NCI-H748 (cell line): ENCODE results near the gene ZNF273.
A peak's percentile ranks its signal among the peaks of the same experiment; 100 is the strongest.

ENCODE experiments used
- DNase-seq: peaks from one replicate; lab custom pipeline; 2025; ENCODE audit not compliant: unreplicated experiment; lab: John Stamatoyannopoulos, UW

Gene ZNF273

GRCh38 chr7:64876792-64877713 lies 26.0 kb upstream of the ZNF273 start:
- peak; percentile 94 for DNase-seq

- no peak for DNase-seq
Observed at GRCh38 chr7:64877714-64878610, 25.1 kb upstream of the ZNF273 start.

GRCh38 chr7:64878684-64879083 lies 24.4 kb upstream of the ZNF273 start:
- DNase-seq = no peak

- no peak for DNase-seq
Observed at GRCh38 chr7:64879086-64879730, 23.9 kb upstream of the ZNF273 start.

GRCh38 chr7:64879800-64880199 lies 23.3 kb upstream of the ZNF273 start:
- no peak for DNase-seq

- DNase-seq = no peak
Observed at GRCh38 chr7:64880322-64881297, 22.5 kb upstream of the ZNF273 start.

GRCh38 chr7:64881461-64882287 lies 21.4 kb upstream of the ZNF273 start:
- DNase-seq = no peak

- DNase-seq = peak; percentile 88
Observed at GRCh38 chr7:64882341-64883112, 20.5 kb upstream of the ZNF273 start.

- peak; percentile 29 for DNase-seq
Observed at GRCh38 chr7:64883113-64883905, 19.8 kb upstream of the ZNF273 start.

- no peak for DNase-seq
Observed at GRCh38 chr7:64884085-64884912, 18.8 kb upstream of the ZNF273 start.

GRCh38 chr7:64884913-64885370 lies 18.1 kb upstream of the ZNF273 start:
- DNase-seq = no peak

- no peak for DNase-seq
Observed at GRCh38 chr7:64885520-64886240, 17.4 kb upstream of the ZNF273 start.

GRCh38 chr7:64886956-64887545 lies 16.0 kb upstream of the ZNF273 start:
- no peak for DNase-seq

GRCh38 chr7:64887756-64888508 lies 15.1 kb upstream of the ZNF273 start:
- DNase-seq = no peak

- no peak for DNase-seq
Observed at GRCh38 chr7:64888561-64888900, 14.5 kb upstream of the ZNF273 start.
